Immature natural killer cell (primary cell): ENCODE measurements around the gene UGT1A10. TPM values are rescaled to one million over a fixed set of nuclear protein-coding genes. Genes with fewer than 3 reads are reported as not detected.
A peak's percentile ranks its signal among the peaks of the same experiment; 100 is the strongest.
"Not testable (repeated sequence)": the region's sequence is repeated elsewhere in the genome, so short reads cannot be mapped to it uniquely, and the experiment has no call there.

ENCODE experiments used
- DNase-seq, 3 donors: peaks; one replicate each; pipeline ENCODE4 v3.0.0; 2022; ENCODE audit warnings: mixed read lengths in 1 of 3
- H3K27ac Mint-ChIP-seq, 6 donors: one replicate each; pipeline ENCODE4 v1.8.0; 2020; ENCODE audit warnings: mixed read lengths in 6 of 6, mild to moderate bottlenecking in 5 of 6, inconsistent platforms in 4 of 6, moderate library complexity in 3 of 6
- H3K27me3 Mint-ChIP-seq, 3 donors: one replicate each; pipeline ENCODE4 v1.8.0; 2020 to 2021; ENCODE audit warnings: low read depth in 3 of 3, mild to moderate bottlenecking in 3 of 3, mixed read lengths in 3 of 3, moderate library complexity in 3 of 3, inconsistent platforms in 1 of 3
- H3K36me3 Mint-ChIP-seq, 3 donors: one replicate each; pipeline ENCODE4 v1.8.0; 2020; ENCODE audit warnings: mixed read lengths in 3 of 3, inconsistent platforms in 2 of 3, mild to moderate bottlenecking in 2 of 3
- H3K4me1 Mint-ChIP-seq, 2 donors: one replicate each; pipeline ENCODE4 v1.8.0; 2020; ENCODE audit warnings: inconsistent platforms in 2 of 2, mild to moderate bottlenecking in 2 of 2, mixed read lengths in 2 of 2, moderate library complexity in 1 of 2
- H3K4me3 Mint-ChIP-seq, 5 donors: one replicate each; pipeline ENCODE4 v1.8.0; 2020; ENCODE audit warnings: mild to moderate bottlenecking in 5 of 5, mixed read lengths in 5 of 5, inconsistent platforms in 3 of 5, moderate library complexity in 3 of 5
- H3K9me3 Mint-ChIP-seq, 6 donors: one replicate each; pipeline ENCODE4 v1.8.0; 2020; ENCODE audit warnings: mild to moderate bottlenecking in 6 of 6, mixed read lengths in 6 of 6, inconsistent platforms in 4 of 6, moderate library complexity in 3 of 6
- polyA plus RNA-seq, 3 donors: library from polyadenylated mRNA; unstranded; fragments of 300-500 nt; fragmentation: Illumina TruSeq; gene quantifications; one replicate each; pipeline ENCODE4 v1.2.3, GENCODE V29; 2021

The UGT1A10 gene
- polyA plus RNA-seq, 3 donors from 2014 or later, result not detected

GRCh38 chr2:233707940-233708644, 71.8 kb downstream of the UGT1A10 start:
- peaks cover 0 to 3% (median 0%) of the 10 kb centered on the region in 3 donors for H3K36me3 Mint-ChIP-seq
- H3K27me3 Mint-ChIP-seq, result peaks cover 0 to 15% (median 2%) of the 10 kb centered on the region in 3 donors
- DNase-seq, result no peak
- H3K4me3 Mint-ChIP-seq, result no peak overlapping the region
- peaks cover 0 to 6% (median 3%) of the 10 kb centered on the region in 6 donors for H3K9me3 Mint-ChIP-seq
- no peak overlapping the region for H3K27ac Mint-ChIP-seq
- no peaks in the 10 kb centered on the region for H3K4me1 Mint-ChIP-seq

GRCh38 chr2:233708942-233709341, 72.7 kb downstream of the UGT1A10 start:
- Mint-ChIP-seq H3K36me3 (peaks cover 0 to 3% (median 0%) of the 10 kb centered on the region in 3 donors), H3K9me3 (peaks cover 0 to 6% (median 3%) of the 10 kb centered on the region in 6 donors), H3K27ac (no peak overlapping the region), H3K27me3 (peaks cover 0 to 20% (median 2%) of the 10 kb centered on the region in 3 donors), H3K4me1 (no peaks in the 10 kb centered on the region), H3K4me3 (no peak overlapping the region)
- DNase-seq, result no peak

DNA sequence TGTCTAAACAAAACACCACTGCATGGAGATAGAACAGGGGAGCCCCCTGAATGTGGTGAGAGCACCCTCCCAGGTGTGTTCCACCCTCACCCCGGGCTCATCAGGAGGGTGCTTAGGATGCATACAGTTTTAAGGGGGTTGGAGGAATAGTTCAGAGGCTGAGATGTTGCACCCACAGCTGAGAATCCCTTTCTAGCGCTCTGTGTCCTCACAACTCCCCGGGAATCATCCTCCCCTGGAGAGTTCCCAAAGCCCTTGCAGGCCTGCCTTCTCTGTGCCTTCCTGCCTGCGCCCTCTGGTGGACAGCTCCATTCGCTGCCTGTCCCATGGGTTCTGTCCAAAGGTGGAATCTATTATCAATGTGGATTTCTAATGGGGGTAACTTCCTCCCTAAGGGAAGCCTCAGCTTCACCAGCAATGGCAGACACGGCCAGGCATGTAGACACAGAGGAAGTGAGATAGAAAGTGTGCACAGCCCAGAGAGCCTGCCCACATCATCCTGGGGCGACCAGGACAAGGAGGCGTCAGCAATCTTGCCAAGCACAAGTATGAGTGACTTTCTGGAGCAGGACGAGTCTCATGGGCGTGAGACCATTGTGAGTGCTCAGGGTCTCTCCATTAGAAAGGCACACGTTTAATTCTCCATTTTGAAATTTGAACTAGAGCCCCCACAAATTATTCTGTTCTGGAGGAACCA, 75.2 kb downstream of the UGT1A10 start:
- DNase-seq, result peak; percentile 41 to 48 (median 46)
- no peaks in the 10 kb centered on the region for H3K36me3 Mint-ChIP-seq
- peaks cover 0 to 19% (median 2%) of the 10 kb centered on the region in 3 donors for H3K27me3 Mint-ChIP-seq
- no peaks in the 10 kb centered on the region for H3K4me1 Mint-ChIP-seq
- H3K9me3 Mint-ChIP-seq, result peaks cover 0 to 2% (median 0%) of the 10 kb centered on the region in 6 donors
- no peak overlapping the region for H3K27ac Mint-ChIP-seq
- H3K4me3 Mint-ChIP-seq, result no peak overlapping the region

DNA sequence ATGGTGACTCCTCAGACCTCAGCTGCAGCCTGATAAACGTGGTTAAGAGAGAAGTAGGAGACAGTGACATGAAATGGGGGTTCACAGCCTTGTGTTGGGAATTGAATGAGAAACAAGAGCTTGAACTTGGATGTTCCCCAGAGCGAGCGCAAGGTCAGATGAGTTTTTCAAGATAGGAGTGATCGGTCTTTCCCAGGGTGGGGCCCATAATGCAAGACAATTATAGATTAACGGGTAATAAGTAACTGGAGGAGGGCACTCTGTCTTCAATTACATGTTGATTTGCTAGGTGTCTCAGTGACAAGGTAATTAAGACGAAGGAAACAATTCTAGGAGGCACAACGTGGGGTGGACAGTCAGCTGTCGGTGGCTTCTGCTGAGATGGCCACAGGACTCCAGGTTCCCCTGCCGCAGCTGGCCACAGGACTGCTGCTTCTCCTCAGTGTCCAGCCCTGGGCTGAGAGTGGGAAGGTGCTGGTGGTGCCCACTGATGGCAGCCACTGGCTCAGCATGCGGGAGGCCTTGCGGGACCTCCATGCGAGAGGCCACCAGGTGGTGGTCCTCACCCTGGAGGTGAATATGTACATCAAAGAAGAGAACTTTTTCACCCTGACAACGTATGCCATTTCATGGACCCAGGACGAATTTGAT, 76.5 kb downstream of the UGT1A10 start, which contains the start of gene UGT1A5:
Gene UGT1A5, plus strand, starts transcription at position 297 of the 651 bp plus-strand sequence. Its CDS starts 85 bp downstream, at position 382.
- H3K4me1 Mint-ChIP-seq, result no peaks in the 10 kb centered on the region
- H3K4me3 Mint-ChIP-seq, result no peak within 1 kb of the TSS
- peaks cover 0 to 2% (median 0%) of the 10 kb centered on the region in 6 donors for H3K9me3 Mint-ChIP-seq
- peaks cover 0 to 15% (median 2%) of the 10 kb centered on the region in 3 donors for H3K27me3 Mint-ChIP-seq
- no peak within 1 kb of the TSS for H3K27ac Mint-ChIP-seq
- no peak for DNase-seq
- no peaks in the 10 kb centered on the region for H3K36me3 Mint-ChIP-seq

DNA sequence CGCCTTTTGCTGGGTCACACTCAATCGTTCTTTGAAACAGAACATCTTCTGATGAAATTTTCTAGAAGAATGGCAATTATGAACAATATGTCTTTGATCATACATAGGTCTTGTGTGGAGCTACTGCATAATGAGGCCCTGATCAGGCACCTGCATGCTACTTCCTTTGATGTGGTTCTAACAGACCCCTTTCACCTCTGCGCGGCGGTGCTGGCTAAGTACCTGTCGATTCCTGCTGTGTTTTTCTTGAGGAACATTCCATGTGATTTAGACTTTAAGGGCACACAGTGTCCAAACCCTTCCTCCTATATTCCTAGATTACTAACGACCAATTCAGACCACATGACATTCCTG, 77.0 kb downstream of the UGT1A10 start:
- H3K4me1 Mint-ChIP-seq, result no peaks in the 10 kb centered on the region
- H3K9me3 Mint-ChIP-seq, result peaks cover 0 to 2% (median 0%) of the 10 kb centered on the region in 6 donors
- H3K4me3 Mint-ChIP-seq, result no peak overlapping the region
- H3K36me3 Mint-ChIP-seq, result no peaks in the 10 kb centered on the region
- DNase-seq, result no peak
- no peak overlapping the region for H3K27ac Mint-ChIP-seq
- peaks cover 0 to 15% (median 4%) of the 10 kb centered on the region in 3 donors for H3K27me3 Mint-ChIP-seq

DNA sequence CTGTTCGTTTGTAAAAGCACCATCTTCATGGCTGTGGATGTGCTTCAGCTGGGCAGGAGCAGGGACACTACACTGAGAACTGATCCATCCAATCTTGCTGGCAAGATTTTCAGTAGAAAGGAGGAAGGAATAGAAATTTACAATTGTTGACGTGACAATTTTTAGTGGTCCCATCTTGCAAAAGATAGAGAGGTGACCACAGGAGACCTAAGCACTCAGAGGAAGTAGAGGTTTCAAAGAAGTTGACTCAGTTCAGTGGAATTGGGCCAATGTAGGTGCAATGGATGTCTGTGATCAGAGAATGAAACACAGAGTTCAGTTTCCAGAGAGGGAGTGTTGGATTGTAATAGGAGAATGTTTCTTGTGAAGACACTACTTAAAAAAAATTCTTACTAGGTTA, 77.9 kb downstream of the UGT1A10 start:
- no peaks in the 10 kb centered on the region for H3K36me3 Mint-ChIP-seq
- peaks cover 1 to 13% (median 7%) of the 10 kb centered on the region in 3 donors for H3K27me3 Mint-ChIP-seq
- no peak overlapping the region for H3K4me3 Mint-ChIP-seq
- H3K4me1 Mint-ChIP-seq, result no peaks in the 10 kb centered on the region
- peaks cover 0 to 4% (median 0%) of the 10 kb centered on the region in 6 donors for H3K9me3 Mint-ChIP-seq
- DNase-seq, result no peak
- no peak overlapping the region for H3K27ac Mint-ChIP-seq

DNA sequence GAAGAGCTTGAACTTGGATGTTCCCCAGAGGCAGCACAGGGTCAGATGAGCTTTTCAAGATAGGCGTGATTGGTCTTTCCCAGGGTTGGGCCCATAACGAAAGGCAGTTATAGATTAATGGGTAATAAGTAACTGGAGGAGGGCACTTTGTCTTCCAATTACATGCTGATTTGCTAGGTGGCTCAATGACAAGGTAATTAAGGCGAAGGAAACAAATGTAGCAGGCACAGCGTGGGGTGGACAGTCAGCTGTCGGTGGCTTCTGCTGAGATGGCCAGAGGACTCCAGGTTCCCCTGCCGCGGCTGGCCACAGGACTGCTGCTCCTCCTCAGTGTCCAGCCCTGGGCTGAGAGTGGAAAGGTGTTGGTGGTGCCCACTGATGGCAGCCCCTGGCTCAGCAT, 82.3 kb downstream of the UGT1A10 start, which contains the start of gene UGT1A4:
Gene UGT1A4, plus strand, starts transcription at position 185 of the 400 bp plus-strand sequence. Its CDS starts 85 bp downstream, at position 270.
- Mint-ChIP-seq H3K27me3 (peaks cover 1 to 8% (median 4%) of the 10 kb centered on the region in 3 donors), H3K9me3 (peaks cover 0 to 2% (median 0%) of the 10 kb centered on the region in 6 donors), H3K36me3 (no peaks in the 10 kb centered on the region), H3K4me1 (no peaks in the 10 kb centered on the region), H3K27ac (no peak within 1 kb of the TSS), H3K4me3 (no peak within 1 kb of the TSS)
- DNase-seq, result no peak

DNA sequence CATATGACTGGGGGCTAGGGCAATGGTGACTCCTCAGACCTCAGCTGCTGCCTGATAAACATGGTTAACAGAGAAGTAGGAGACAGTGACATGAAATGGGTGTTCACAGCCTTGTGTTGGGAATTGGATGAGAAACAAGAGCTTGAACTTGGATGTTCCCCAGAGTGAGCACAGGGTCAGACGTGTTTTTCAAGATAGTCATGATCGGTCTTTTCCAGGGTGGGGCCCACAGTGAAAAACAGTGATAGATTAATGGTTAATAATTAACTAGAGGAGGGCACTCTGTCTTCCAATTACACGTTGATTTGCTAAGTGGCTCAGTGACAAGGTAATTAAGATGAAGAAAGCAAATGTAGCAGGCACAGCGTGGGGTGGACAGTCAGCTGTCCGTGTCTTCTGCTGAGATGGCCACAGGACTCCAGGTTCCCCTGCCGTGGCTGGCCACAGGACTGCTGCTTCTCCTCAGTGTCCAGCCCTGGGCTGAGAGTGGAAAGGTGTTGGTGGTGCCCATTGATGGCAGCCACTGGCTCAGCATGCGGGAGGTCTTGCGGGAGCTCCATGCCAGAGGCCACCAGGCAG, 92.6 kb downstream of the UGT1A10 start, which contains the start of gene UGT1A3:
Gene UGT1A3, plus strand, starts transcription at position 320 of the 579 bp plus-strand sequence. Its CDS starts 85 bp downstream, at position 405.
- Mint-ChIP-seq H3K27me3 (peaks cover 2 to 15% (median 8%) of the 10 kb centered on the region in 3 donors), H3K4me1 (no peaks in the 10 kb centered on the region), H3K9me3 (no peaks in the 10 kb centered on the region), H3K36me3 (no peaks in the 10 kb centered on the region), H3K4me3 (no peak within 1 kb of the TSS), H3K27ac (no peak within 1 kb of the TSS)
- no peak for DNase-seq

DNA sequence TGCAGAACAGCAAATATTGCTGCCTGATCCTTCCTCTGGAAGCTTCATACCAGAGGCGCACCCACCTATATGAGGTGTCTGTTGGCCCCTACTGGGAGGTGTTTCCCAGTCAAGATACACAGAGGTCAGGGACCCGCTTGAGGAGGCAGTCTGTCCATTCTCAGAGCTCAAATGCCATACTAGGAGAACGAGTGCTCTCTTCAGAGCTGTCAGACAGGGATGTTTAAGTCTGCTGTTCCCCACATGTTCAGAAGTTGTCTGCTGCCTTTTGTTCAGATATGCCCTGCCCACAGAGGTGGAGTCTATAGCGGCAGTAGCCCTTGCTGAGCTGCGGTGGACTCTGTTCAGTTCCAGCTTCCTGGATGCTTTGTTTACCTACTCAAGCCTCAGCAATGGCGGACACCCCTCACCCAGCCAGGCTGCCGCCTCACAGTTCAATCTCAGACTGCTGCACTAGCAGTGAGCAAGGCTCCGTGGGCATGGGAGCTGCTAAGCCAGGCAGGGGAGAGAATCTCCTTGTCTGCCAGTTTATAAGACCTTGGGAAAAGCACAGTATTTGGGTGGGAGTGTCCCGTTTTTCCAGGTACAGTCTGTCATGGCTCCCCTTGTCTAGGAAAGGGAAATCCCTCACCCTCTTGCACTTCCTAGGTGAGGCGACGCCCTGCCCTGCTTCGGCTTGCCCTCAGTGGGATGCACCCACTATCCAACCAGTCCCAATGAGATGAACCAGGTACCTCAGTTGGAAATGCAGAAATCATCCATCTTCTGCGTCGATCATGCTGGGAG, 100.8 kb downstream of the UGT1A10 start:
- H3K9me3 Mint-ChIP-seq, H3K27ac Mint-ChIP-seq, DNase-seq, H3K4me3 Mint-ChIP-seq, H3K36me3 Mint-ChIP-seq, H3K4me1 Mint-ChIP-seq: not testable (repeated sequence)
- H3K27me3 Mint-ChIP-seq, result peaks cover 3 to 28% (median 11%) of the 10 kb centered on the region in 3 donors

GRCh38 chr2:233740870-233741269, 104.6 kb downstream of the UGT1A10 start:
- DNase-seq, result no peak
- Mint-ChIP-seq H3K36me3 (no peaks in the 10 kb centered on the region), H3K9me3 (no peaks in the 10 kb centered on the region), H3K4me3 (no peak overlapping the region), H3K4me1 (no peaks in the 10 kb centered on the region), H3K27ac (no peak overlapping the region), H3K27me3 (peaks cover 3 to 8% (median 5%) of the 10 kb centered on the region in 3 donors)

- Mint-ChIP-seq H3K4me1 (no peaks in the 10 kb centered on the region), H3K4me3 (no peak overlapping the region), H3K9me3 (no peaks in the 10 kb centered on the region), H3K27ac (no peak overlapping the region), H3K36me3 (no peaks in the 10 kb centered on the region), H3K27me3 (peaks cover 3 to 5% (median 4%) of the 10 kb centered on the region in 3 donors)
- DNase-seq, result no peak
These were observed 107.4 kb downstream of the UGT1A10 start for GRCh38 chr2:233743464-233744259.

- Mint-ChIP-seq H3K4me3 (no peak overlapping the region), H3K36me3 (no peaks in the 10 kb centered on the region), H3K4me1 (no peaks in the 10 kb centered on the region), H3K9me3 (peaks cover 0 to 5% (median under 1%) of the 10 kb centered on the region in 6 donors), H3K27ac (no peak overlapping the region), H3K27me3 (peaks cover 0 to 7% (median 4%) of the 10 kb centered on the region in 3 donors)
- DNase-seq, result no peak
These were observed 109.0 kb downstream of the UGT1A10 start for GRCh38 chr2:233745073-233745755.
